GM18907 (cell line): ENCODE data around the gene SLC25A52.
"Not testable (repeated sequence)": the region's sequence is repeated elsewhere in the genome, so short reads cannot be mapped to it uniquely, and the experiment has no call there.

ENCODE experiments used
- ATAC-seq: cut with Tn5 transposase; IDR thresholded peaks from one replicate; pipeline ENCODE4 v1.9.1; 2021; ENCODE audit warnings: mild to moderate bottlenecking, moderate library complexity; ENCODE audit not compliant: unreplicated experiment

Gene SLC25A52

DNA sequence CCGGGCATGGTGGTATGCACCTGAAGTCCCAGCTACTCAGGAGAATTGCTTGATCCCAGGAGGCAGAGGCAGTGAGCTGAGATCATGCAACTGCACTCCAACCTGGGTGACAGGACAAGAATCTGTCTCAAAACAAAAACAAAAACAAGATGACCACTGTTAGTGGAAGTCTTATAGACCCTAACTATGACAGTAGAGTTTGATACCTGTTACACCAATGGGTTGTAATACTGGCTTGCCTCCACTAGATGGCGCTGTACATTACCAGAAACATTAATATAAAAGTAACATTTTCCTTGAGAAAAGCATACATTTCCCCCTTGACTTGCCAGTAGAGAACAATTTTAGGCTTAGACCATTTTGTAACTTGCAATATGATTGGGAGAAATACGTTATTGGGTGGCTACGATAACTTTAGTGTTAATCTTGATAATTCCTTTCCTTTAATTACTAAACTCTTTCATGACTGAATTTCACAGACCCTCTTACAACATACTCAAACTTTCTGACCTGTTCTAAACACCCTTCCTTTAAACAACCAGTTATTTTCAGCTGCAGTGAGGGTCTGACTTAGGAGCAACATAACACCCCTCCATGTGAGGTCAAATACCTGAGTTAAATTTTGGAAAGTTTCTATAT, 19.5 kb downstream of the SLC25A52 start:
- no peak for ATAC-seq

DNA sequence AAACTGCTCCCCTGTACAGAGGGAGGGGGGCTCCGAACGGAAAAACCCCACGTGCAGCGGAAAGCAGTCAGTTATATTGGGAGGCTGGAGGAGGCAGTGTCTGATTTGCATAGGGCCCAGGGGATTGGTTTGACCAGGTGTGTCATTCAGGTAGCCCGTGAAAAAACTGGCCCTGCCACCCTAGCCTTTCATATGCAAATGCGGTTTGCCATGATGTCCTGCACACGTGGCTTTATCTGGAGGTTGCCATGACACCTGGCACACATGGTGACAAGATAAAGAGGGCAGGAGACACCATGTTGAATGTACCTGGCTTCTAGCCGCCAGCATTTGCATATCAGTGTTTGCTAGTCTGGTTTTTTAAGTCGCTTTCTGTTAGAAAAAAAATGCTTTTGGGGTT, 20.5 kb downstream of the SLC25A52 start:
- ATAC-seq, result no peak

GRCh38 chr18:31739651-31740050, 21.0 kb downstream of the SLC25A52 start:
- ATAC-seq, result no peak

DNA sequence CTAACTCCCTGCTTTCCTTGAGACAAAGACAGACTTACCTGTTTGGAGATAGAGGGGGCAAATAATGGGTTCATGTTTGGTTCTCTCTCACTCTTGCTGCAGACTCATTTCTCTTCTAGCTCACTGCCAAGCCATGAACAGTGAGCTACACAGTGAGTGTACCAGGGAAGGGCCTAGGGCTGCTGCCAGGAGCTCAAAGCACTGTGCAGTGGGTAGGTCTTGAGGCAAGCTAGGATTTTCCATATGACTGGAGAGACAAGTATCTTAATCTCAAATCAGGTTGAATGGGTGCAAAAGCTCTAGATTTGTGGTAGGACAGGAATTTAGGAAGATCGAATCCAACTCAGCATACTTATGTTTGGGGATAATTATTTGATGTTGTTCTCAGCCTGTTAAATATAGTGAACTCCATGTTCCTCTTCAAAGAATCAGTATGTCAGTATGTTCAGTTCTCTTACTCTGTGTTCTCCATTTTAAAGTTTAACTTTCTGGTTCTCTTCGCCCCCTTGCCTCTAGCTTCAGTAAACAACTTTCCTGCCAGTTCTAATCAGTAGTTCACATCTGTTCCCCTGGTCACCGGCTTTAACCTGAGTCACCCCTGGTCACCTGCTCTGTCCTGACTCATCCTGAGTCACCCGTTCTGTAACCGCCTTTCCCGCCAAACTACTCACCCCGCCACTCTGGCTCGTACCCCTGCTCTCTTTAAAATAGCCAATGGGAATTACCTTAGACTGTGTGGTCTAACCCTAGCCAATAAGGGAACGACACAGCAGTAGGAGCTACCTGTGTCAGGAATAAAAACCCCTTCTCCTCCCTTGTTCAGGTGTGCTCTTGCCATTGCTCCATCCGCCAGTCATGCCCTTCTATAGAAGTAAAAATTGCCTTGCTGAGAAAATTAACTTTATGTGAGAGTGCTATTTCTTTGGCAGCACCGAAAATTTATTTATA, 21.9 kb downstream of the SLC25A52 start:
- no peak for ATAC-seq

- ATAC-seq, result peak; percentile 73
Measured at GRCh38 chr18:31736630-31737029, 24.1 kb downstream of the SLC25A52 start.

DNA sequence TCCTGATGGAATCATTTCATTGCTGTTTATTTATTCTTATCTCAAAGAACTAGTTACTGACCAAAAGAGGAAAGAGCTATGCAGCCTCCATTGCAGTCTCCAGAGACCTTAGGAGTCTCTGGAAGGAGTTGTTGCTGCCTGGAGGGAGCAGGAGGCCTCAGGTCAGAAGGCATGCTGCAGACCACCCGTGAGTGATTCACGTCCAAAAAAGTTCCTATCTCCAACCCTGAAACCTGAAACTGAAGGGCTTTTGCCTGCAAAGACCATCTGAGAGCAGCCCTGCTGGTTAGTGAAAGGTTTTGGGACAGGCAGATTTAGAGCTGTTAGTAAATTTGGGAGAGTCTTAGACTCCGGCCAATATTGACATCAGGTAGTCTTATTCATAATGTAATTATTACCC, 29.1 kb downstream of the SLC25A52 start:
- ATAC-seq, result no peak

DNA sequence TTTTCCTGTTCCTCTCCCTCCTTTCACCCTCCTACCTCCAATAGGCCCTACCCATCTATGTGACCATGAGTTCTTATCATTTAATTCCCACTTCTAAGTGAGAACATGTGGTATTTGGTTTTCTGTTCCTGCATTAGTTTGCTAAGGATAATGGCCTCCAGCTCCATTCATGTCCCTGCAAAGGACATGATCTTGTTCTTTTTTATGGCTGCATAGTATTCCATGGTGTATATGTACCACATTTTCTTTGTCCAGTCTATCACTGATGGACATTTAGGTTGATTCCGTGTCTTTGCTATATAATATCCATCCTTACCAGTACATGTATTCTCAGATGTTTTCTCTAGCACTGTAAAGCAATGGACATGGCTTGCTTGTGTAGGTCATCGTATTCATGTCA, 31.5 kb downstream of the SLC25A52 start:
- ATAC-seq, result not testable (repeated sequence)

DNA sequence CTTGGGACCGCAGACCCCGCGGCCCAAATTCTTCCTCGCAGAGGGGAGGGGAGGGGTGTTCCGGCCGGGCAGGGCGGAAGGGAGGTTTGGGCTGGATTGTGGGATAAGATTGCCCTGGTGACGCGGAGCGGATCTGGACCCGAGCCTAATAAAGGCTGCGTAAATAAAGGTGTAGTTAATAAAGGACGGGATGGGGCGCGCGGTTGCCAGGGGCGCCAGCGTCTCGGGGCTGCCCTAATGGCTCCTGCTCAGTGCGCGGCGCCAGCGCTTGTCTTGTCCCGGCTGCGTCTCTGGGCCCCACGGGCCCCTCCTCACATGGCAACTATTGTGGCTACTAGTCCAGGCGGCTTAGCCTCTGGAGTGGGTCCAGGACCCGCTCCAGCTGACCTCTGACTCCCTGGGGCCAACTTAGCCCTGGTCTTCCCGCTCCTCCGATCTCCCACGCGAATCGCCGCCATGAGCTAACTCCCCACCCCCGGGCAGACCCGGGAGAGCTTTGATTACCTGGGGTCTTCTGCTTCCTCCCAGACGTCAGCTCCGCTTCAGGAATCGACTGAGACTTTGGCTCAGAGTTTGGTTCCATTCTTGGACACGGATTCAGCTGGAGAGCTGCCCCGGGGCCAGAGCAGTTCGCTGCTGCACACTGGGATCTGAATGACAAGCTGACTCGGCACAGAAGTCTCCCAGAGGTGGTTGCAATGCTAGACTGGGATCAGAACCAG, 36.5 kb downstream of the SLC25A52 start:
- no peak for ATAC-seq

- no peak for ATAC-seq
Measured at GRCh38 chr18:31723639-31723989, 37.1 kb downstream of the SLC25A52 start.

DNA sequence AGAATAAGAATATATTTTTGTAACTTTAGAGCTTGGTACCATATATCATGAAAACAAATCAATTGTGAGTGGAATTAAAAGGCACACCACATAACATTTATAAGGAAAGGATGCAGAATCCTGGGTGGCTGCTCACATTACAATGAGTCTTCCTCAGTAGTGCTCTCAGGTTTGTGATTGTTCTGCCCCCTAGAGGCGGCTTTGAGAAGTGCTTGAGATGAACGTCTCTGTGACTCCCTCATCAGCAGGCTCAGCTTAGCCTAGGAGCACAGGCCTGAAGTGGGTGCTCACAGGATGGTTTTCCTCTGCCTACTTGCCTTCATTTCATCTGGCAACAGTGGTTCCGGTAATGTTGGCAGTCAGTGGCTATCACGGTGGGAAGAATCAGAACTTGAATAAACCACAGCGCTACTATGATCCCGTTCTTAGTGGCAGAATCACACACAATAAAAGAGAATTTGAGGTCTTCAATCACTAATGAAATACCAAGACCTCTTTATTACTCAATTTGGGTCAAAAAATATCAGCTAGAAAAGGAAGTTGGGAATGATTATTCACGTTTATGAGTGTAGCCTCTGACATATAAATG, 38.2 kb downstream of the SLC25A52 start:
- ATAC-seq, result peak; percentile 98

GRCh38 chr18:31721601-31722000, 39.1 kb downstream of the SLC25A52 start:
- no peak for ATAC-seq

GRCh38 chr18:31720867-31721266, 39.8 kb downstream of the SLC25A52 start:
- ATAC-seq, result no peak

GRCh38 chr18:31719363-31720006, 41.2 kb downstream of the SLC25A52 start:
- no peak for ATAC-seq

GRCh38 chr18:31718386-31718785, 42.3 kb downstream of the SLC25A52 start:
- no peak for ATAC-seq

- peak; percentile 60 for ATAC-seq
Measured at GRCh38 chr18:31716362-31716761, 44.3 kb downstream of the SLC25A52 start.

GRCh38 chr18:31711365-31712172, 49.1 kb downstream of the SLC25A52 start:
- ATAC-seq, result no peak

DNA sequence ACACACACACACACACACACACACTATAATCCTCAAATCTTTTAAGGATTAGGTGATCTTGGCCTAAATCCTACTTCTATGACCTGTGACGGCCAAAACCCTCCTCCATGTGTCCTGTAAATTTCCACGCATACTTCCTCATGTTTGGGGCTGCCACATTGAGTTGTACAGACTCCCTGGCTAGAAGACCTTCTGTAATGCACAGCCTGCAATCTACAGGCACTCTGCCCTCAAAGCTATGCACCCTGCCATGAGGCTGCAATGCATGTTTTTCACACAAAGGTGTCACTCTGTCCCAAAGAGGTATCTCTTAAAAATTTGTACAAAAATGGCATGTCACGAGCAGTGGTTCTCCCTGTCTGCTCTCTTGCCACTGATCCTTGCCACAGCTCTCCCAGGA, 49.9 kb downstream of the SLC25A52 start:
- ATAC-seq, result no peak
